ENCODE data around the gene NID1. TPM values are rescaled to one million over a fixed set of nuclear protein-coding genes. Genes with fewer than 3 reads are reported as not detected.

Gene NID1
- total RNA-seq, 4 donors from 2014 or later, result 139 to 322 (median 244) TPM

DNA sequence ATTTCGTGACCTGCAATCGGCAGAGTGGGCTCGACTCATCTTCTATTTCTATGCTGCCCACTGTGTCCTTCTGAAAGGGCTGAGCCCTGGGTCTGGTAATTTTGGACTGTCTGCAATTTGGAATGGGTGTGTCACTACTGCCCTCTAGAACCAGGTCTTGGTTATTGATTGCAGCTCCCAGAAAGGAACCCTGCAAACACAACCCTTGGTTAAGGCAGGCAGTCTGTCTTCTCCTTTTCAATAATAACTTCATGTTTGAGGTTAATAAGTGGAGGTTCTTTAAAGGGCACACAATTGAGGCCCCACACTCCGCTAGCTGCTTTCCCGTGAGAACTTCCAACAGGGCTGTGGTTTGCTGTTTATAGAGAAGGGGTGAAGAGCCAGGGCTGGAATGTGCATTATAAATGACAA is 118.3 kb downstream of the NID1 start:
- 91 to 94% methylated on average over 3 to 4 of the region's 5 CpGs for WGBS, 2 donors (ENCODE audit: low coverage in 1 of 2)
- ATAC-seq, result no peak
- no peaks in the 10 kb centered on the region for H3K4me1 ChIP-seq

DNA sequence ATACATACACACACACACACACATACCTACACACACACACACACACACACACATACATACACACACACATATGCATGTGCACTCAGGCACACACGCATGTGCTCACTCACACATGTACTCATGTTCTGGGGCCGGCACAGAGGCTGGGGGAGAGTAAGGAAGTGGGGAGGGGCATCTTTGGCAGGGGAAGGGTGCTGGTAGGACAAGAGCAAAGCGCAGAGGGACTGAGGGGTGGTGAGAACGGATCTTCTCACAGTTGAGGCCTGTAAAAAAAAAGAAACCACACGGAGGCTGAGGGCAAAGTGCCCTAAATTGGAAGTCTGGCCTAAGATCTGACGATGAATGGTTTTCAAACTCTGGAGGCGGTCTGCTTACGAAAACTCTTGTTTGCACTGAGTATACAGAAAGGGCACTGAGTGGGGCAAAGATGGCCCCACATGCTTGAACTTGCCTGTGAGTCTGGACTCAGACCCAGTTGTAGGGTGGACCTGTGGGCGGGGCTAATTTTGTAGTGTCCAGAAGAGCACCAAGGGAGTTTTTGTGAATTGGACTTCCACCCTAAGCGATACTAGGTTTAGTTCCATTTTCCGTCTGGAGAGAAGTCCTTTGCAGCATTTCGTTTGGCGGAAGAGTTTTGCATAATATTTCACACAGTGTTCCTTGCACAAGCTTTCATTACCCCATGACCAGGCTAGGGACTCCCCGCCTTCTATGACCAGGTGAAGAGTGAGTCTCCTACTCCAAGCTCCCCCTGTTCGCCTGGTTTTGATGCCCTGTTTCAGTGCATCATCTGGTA is 118.9 kb downstream of the NID1 start:
- TF ChIP-seq POLR2AphosphoS5 (IDR thresholded peaks at IDR 0.05) (no peak), EP300 (IDR thresholded peaks at IDR 0.05) (no peak), POLR2A (IDR thresholded peaks at IDR 0.05) (no peak)
- TF ChIP-seq, protein P1, sequence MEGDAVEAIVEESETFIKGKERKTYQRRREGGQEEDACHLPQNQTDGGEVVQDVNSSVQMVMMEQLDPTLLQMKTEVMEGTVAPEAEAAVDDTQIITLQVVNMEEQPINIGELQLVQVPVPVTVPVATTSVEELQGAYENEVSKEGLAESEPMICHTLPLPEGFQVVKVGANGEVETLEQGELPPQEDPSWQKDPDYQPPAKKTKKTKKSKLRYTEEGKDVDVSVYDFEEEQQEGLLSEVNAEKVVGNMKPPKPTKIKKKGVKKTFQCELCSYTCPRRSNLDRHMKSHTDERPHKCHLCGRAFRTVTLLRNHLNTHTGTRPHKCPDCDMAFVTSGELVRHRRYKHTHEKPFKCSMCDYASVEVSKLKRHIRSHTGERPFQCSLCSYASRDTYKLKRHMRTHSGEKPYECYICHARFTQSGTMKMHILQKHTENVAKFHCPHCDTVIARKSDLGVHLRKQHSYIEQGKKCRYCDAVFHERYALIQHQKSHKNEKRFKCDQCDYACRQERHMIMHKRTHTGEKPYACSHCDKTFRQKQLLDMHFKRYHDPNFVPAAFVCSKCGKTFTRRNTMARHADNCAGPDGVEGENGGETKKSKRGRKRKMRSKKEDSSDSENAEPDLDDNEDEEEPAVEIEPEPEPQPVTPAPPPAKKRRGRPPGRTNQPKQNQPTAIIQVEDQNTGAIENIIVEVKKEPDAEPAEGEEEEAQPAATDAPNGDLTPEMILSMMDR (IDR thresholded peaks at IDR 0.05), result no peak
- 85 to 96% methylated on average over 10 to 15 of the region's 15 CpGs for WGBS, 2 donors (ENCODE audit: low coverage in 1 of 2)
- Histone ChIP-seq H3K27me3 (no peaks in the 10 kb centered on the region), H3K27ac (no peak overlapping the region), H3K4me1 (no peaks in the 10 kb centered on the region), H3K4me3 (no peak overlapping the region), H3K36me3 (no peaks in the 10 kb centered on the region), H3K9me3 (no peaks in the 10 kb centered on the region)
- peak; percentile 16 for ATAC-seq

More for the DNA sequence above, 118.3 kb downstream of the NID1 start:
- Histone ChIP-seq H3K36me3 (no peaks in the 10 kb centered on the region), H3K27me3 (no peaks in the 10 kb centered on the region), H3K4me3 (no peak overlapping the region), H3K27ac (no peak overlapping the region), H3K9me3 (no peaks in the 10 kb centered on the region)
- TF ChIP-seq EP300 (IDR thresholded peaks at IDR 0.05), result no peak
- TF ChIP-seq, protein P1 (IDR thresholded peaks at IDR 0.05), result peak in 1 of 4 experiments; percentile 31

DNA sequence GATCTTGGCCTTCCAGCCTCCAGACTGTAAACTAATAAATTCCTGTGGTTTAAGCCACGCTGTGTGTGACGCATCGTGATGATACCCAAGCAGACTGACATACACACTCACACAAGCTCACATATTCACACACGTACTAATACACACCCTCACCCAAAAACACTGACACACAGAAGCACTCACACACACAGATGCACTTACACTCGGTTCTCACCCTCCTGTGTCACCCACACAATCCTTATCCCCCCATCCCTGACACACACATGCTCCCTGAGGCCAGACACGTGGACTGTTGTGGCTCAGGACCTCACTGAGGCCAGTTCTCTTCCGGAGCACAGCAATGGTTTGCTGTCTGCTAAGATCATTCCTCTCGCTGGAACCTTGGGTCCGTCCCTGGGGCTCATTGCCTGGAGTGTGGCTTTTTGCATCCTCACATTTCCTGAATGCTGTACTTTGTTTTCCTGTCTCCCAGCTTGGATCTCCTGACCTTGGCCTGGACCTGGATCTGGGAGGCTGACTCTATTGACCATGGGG is 121.2 kb downstream of the NID1 start:
- H3K9me3 ChIP-seq, result no peaks in the 10 kb centered on the region
- H3K36me3 ChIP-seq, result no peaks in the 10 kb centered on the region
- H3K27ac ChIP-seq, result no peak overlapping the region
- H3K4me1 ChIP-seq, result peaks cover 0 to 6% (median 0%) of the 10 kb centered on the region in 3 donors
- no peaks in the 10 kb centered on the region for H3K27me3 ChIP-seq
- no peak overlapping the region for H3K4me3 ChIP-seq
- ATAC-seq, result no peak
- TF ChIP-seq, protein P1 (IDR thresholded peaks at IDR 0.05), result no peak
- TF ChIP-seq POLR2AphosphoS5 (IDR thresholded peaks at IDR 0.05) (no peak), EP300 (IDR thresholded peaks at IDR 0.05) (no peak), POLR2A (IDR thresholded peaks at IDR 0.05) (no peak)
- 51 to 53% methylated on average over 8 to 9 of the region's 9 CpGs for WGBS, 2 donors (ENCODE audit: low coverage in 1 of 2)

DNA sequence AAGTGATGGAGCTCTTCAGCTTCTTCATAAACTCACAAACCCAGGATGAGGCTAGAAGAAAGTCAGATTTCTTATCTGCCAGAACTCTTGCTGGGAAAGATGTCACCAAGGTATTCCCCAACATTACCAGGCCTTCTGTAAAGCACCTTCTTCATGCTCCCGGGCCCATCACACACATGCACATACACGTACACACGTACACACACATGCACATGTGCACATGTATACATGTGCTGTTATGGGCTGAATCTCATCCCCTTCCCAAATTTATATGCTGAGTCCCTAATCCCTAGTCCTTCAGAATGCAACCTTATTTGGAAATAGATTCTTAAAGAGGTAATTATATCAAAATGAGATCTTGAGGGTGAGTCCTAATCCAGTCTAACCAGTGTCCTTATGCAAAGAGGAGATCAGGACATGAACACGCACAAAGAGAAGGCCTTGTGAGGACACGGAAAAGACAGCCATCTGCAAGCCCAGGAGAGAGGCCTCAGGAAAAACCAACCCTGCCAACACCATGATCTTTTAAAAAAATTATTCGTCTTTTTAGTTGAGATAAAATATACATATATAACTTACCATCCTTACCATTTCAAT is 121.8 kb downstream of the NID1 start:
- H3K4me3 ChIP-seq, result no peak overlapping the region
- no peaks in the 10 kb centered on the region for H3K27me3 ChIP-seq
- peaks cover 0 to 6% (median 0%) of the 10 kb centered on the region in 3 donors for H3K4me1 ChIP-seq
- 90 to 98% methylated on average over 3 to 6 of the region's 6 CpGs for WGBS, 2 donors (ENCODE audit: low coverage in 1 of 2)
- no peaks in the 10 kb centered on the region for H3K36me3 ChIP-seq
- peak overlapping the region in 1 of 4 donors; percentile 24 for H3K27ac ChIP-seq
- TF ChIP-seq EP300 (IDR thresholded peaks at IDR 0.05), result no peak
- TF ChIP-seq POLR2AphosphoS5 (IDR thresholded peaks at IDR 0.05), result no peak
- no peak for TF ChIP-seq POLR2A (IDR thresholded peaks at IDR 0.05)
- TF ChIP-seq, protein P1 (IDR thresholded peaks at IDR 0.05), result no peak
- no peak for ATAC-seq
- no peaks in the 10 kb centered on the region for H3K9me3 ChIP-seq

Measured in gastroesophageal sphincter (tissue), 4 donors.